Measurements from ENCODE around the gene KRTAP12-4.

- TF ChIP-seq CTCF (IDR thresholded peaks at IDR 0.05): no peak
- no peak for TF ChIP-seq ZFX (IDR thresholded peaks at IDR 0.05; ENCODE audit: borderline replicate concordance)
These were observed 25.6 kb downstream of the KRTAP12-4 start for GRCh38 chr21:44628707-44629391.
